Activated CD8-positive, alpha-beta memory T cell treated with anti-CD3 and anti-CD28 coated beads, Interleukin-2, amount 50 U/mL, for 4 hours (primary cell): Measurements from ENCODE around the gene ZFP69B.
"Not testable (repeated sequence)": the region's sequence is repeated elsewhere in the genome, so short reads cannot be mapped to it uniquely, and the experiment has no call there.

Experiments used
- DNase-seq: peaks from one replicate; pipeline ENCODE4 v3.0.0-alpha.2; 2020

ZFP69B gene

GRCh38 chr1:40438391-40439015, 11.8 kb upstream of the ZFP69B start:
- no peak for DNase-seq

- no peak for DNase-seq
Observed at GRCh38 chr1:40439247-40439646, 11.0 kb upstream of the ZFP69B start.

GRCh38 chr1:40450495-40451237, 390 bp downstream of the ZFP69B start:
- peak; percentile 86 for DNase-seq

GRCh38 chr1:40451238-40451585, 936 bp downstream of the ZFP69B start:
- no peak for DNase-seq

- no peak for DNase-seq
Observed at GRCh38 chr1:40454873-40455272, 4.6 kb downstream of the ZFP69B start.

GRCh38 chr1:40462956-40463590, 12.8 kb downstream of the ZFP69B start:
- DNase-seq = no peak

GRCh38 chr1:40469327-40469726, 19.1 kb downstream of the ZFP69B start:
- no peak for DNase-seq

- no peak for DNase-seq
Observed at GRCh38 chr1:40475268-40475667, 25.0 kb downstream of the ZFP69B start.

GRCh38 chr1:40476924-40477677, 26.8 kb downstream of the ZFP69B start, which contains the start of gene ZFP69:
Gene ZFP69, plus strand, starts transcription at chr1:40477290. Its CDS starts 2,072 bp downstream, at chr1:40479362.
- DNase-seq = peak; percentile 76

- peak; percentile 24 for DNase-seq
Observed at GRCh38 chr1:40477678-40478053, 27.4 kb downstream of the ZFP69B start.

- DNase-seq = no peak
Observed at GRCh38 chr1:40478276-40478675, 28.0 kb downstream of the ZFP69B start.

- DNase-seq = no peak
Observed at GRCh38 chr1:40479156-40479555, 28.9 kb downstream of the ZFP69B start.

- no peak for DNase-seq
Observed at GRCh38 chr1:40495315-40495903, 45.1 kb downstream of the ZFP69B start.

- DNase-seq = not testable (repeated sequence)
Observed at GRCh38 chr1:40502651-40503050, 52.4 kb downstream of the ZFP69B start.

GRCh38 chr1:40507973-40508372, 57.7 kb downstream of the ZFP69B start:
- no peak for DNase-seq

- DNase-seq = peak; percentile 86
Observed at GRCh38 chr1:40508375-40509341, 58.4 kb downstream of the ZFP69B start, which contains the start of gene EXO5. Gene EXO5, plus strand, starts transcription at chr1:40508767. Its CDS starts 5,778 bp downstream, at chr1:40514545.
